Measurements from ENCODE around the gene GNA14.

DNA sequence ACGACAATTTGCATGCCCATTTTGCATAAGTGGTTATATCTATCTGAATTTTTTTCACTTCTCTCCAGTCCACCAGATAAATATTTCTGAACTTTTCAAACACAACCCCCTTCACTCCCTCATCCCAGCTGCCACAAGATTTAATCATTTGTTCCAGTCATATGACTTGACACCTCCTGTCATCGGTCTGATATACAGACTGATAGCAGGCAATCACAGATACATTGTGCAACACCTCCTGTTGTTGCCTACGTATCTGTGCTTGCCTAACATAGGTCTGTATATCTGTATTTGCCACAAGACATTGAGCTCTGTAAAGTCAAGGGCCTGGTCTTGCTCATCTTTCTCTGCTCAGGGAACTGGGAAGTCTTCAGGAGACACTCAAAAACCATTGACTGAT is 65.6 kb downstream of the GNA14 start:
- TF ChIP-seq, protein P1, sequence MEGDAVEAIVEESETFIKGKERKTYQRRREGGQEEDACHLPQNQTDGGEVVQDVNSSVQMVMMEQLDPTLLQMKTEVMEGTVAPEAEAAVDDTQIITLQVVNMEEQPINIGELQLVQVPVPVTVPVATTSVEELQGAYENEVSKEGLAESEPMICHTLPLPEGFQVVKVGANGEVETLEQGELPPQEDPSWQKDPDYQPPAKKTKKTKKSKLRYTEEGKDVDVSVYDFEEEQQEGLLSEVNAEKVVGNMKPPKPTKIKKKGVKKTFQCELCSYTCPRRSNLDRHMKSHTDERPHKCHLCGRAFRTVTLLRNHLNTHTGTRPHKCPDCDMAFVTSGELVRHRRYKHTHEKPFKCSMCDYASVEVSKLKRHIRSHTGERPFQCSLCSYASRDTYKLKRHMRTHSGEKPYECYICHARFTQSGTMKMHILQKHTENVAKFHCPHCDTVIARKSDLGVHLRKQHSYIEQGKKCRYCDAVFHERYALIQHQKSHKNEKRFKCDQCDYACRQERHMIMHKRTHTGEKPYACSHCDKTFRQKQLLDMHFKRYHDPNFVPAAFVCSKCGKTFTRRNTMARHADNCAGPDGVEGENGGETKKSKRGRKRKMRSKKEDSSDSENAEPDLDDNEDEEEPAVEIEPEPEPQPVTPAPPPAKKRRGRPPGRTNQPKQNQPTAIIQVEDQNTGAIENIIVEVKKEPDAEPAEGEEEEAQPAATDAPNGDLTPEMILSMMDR (IDR thresholded peaks at IDR 0.05), result no peak
- TF ChIP-seq POLR2A (IDR thresholded peaks at IDR 0.05) (no peak), EP300 (IDR thresholded peaks at IDR 0.05) (no peak)
